ENCODE measurements around the gene GCK.

GCK gene

DNA sequence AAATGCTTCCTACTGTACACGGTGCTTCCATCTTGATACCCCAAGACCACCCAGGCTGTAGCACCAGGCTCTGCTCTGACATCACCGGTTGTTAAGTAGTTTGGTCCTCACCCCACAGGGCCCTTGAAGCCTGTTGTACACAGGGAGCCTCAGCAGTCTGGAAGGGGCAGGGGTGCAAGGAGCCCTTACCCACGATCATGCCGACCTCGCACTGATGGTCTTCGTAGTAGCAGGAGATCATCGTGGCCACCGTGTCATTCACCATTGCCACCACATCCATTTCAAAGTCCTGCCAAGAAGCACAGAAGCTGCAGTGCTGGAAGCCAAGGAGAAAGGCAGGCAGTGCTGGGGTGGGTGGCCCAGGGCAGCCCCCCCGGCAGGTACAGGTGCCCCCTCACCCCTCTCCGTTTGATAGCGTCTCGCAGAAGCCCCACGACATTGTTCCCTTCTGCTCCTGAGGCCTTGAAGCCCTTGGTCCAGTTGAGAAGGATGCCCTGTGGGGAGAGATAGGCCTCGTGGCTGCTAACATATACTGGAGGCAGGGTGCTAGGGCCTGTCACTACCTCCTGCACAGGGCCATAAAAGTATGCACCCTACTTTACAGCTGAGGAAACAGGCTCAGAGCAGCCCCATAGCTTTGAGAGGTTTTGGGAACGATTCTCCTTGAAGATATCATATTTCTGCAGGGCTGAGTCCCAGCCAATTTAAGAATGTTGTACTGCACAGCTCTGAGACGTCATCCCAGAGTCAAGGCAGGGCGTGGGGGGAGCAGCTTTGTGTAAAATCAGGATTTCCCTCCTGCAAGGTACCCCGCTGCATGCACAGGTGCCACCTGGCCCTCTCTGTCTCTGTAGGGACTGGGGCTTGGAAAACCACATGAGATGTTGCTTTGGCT is 39.4 kb downstream of the GCK start:
- intact Hi-C loops (cut with DNase I; ENCODE audit: low total_unique reads): no loop called here
- Histone ChIP-seq H3K9me3 (no peaks in the 10 kb centered on the region), H3K4me3 (no peak overlapping the region), H3K36me3 (no peaks in the 10 kb centered on the region), H3K27me3 (no peaks in the 10 kb centered on the region), H3K4me1 (peaks cover 0 to 18% (median 14%) of the 10 kb centered on the region in 4 donors), H3K27ac (no peak overlapping the region)
- DNase-seq: peak in 1 of 2 donors; percentile 53
- TF ChIP-seq, protein P1, sequence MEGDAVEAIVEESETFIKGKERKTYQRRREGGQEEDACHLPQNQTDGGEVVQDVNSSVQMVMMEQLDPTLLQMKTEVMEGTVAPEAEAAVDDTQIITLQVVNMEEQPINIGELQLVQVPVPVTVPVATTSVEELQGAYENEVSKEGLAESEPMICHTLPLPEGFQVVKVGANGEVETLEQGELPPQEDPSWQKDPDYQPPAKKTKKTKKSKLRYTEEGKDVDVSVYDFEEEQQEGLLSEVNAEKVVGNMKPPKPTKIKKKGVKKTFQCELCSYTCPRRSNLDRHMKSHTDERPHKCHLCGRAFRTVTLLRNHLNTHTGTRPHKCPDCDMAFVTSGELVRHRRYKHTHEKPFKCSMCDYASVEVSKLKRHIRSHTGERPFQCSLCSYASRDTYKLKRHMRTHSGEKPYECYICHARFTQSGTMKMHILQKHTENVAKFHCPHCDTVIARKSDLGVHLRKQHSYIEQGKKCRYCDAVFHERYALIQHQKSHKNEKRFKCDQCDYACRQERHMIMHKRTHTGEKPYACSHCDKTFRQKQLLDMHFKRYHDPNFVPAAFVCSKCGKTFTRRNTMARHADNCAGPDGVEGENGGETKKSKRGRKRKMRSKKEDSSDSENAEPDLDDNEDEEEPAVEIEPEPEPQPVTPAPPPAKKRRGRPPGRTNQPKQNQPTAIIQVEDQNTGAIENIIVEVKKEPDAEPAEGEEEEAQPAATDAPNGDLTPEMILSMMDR (IDR thresholded peaks at IDR 0.05): no peak

DNA sequence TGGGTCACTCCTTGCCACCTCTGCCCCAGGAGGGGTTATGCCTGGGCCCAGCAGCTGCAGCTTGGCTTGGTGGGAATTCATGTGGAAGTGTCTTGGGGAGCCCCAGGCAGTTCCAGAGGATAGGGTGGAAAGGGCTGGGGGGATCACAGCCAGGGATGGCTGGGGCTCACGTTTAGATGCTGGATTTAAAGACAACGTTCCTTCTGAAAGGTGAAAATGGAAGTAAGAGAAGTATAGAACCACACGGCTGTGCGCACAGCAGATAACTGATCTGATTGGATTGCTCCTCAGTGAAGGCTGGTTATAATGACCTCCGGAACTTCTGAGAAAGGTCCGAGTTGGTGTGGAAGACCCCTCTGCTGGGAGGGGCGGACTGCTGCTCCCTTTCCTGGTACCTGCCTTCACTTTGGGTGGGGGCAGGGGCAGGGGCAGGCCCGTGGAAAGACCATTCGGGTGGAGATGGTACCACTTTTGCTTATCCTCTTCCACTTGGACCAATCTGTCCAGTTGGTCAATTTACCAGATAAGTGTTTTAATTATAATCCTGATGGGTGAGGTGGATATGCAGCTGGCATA is 40.2 kb downstream of the GCK start:
- Histone ChIP-seq H3K27me3 (no peaks in the 10 kb centered on the region), H3K4me3 (no peak overlapping the region), H3K9me3 (no peaks in the 10 kb centered on the region), H3K27ac (no peak overlapping the region), H3K4me1 (peaks cover 0 to 19% (median 14%) of the 10 kb centered on the region in 4 donors), H3K36me3 (no peaks in the 10 kb centered on the region)
- intact Hi-C loops (cut with DNase I; ENCODE audit: low total_unique reads): no loop called here
- TF ChIP-seq, protein P1 (IDR thresholded peaks at IDR 0.05): no peak
- DNase-seq: peak in 1 of 2 donors; percentile 37

- H3K27ac ChIP-seq: no peak overlapping the region
- peaks cover 0 to 19% (median 14%) of the 10 kb centered on the region in 4 donors for H3K4me1 ChIP-seq
- no peaks in the 10 kb centered on the region for H3K36me3 ChIP-seq
- H3K4me3 ChIP-seq: no peak overlapping the region
- no peaks in the 10 kb centered on the region for H3K9me3 ChIP-seq
- no peaks in the 10 kb centered on the region for H3K27me3 ChIP-seq
- intact Hi-C loops (cut with DNase I; ENCODE audit: low total_unique reads): no loop called here
- TF ChIP-seq, protein P1 (IDR thresholded peaks at IDR 0.05): no peak
- peak in 1 of 2 donors; percentile 57 for DNase-seq
These were observed 41.1 kb downstream of the GCK start for GRCh38 chr7:44148166-44148565.

DNA sequence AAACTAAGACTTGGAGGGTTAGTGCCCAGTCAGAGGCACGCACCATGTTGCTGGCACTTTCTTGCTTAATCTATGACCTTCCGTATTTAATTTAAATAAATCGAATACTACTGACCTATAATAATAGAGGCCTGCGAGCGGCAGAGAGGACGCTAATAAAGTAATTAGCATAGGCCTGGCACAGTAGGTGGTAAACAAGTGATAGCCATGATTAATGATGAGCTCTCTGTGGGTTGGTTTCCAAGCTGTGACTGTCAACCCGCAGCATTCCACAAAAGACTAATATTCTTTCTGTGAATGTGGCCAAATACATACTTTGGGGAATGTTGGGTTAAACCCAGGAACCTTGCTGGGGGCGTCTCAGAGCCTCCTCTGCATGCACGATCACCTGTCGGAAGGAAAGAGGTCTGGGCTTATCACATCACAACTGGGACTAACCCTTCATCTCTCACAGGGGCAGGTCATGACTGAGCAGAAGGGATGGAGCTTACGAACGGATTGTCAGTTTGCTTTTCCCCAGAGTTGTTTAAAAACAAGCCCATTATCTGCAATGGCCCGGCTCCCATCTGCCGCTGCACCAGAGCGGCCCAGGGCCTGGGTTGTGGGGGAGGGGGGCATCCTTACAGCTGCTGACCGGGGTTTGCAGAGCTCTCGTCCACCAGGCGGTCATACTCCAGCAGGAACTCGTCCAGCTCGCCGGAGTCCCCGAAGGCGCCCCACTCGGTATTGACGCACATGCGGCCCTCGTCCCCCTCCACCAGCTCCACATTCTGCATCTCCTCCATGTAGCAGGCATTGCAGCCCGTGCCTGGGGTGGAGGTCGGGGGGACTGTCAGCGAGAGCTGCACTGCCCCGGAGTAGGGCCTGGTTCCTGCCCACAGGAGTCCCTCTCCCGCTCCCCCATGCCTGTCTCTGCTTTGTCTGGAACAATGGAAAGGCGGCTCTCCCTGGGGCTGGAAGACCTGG is 41.9 kb downstream of the GCK start:
- no peak overlapping the region for H3K4me3 ChIP-seq
- no peak overlapping the region for H3K27ac ChIP-seq
- peak in 1 of 2 donors; percentile 61 for DNase-seq
- intact Hi-C loops (cut with DNase I; ENCODE audit: low total_unique reads): no loop called here
- H3K9me3 ChIP-seq: no peaks in the 10 kb centered on the region
- TF ChIP-seq, protein P1 (IDR thresholded peaks at IDR 0.05): no peak
- H3K27me3 ChIP-seq: no peaks in the 10 kb centered on the region
- H3K4me1 ChIP-seq: peaks cover 0 to 19% (median 14%) of the 10 kb centered on the region in 4 donors
- no peaks in the 10 kb centered on the region for H3K36me3 ChIP-seq

Data from tibial artery (tissue), 4 donors.